Measurements from ENCODE around the gene ADCK1.
"Not testable (repeated sequence)": the region's sequence is repeated elsewhere in the genome, so short reads cannot be mapped to it uniquely, and the experiment has no call there.

Gene ADCK1

GRCh38 chr14:77892890-77893484 lies 93.1 kb downstream of the ADCK1 start:
- in situ Hi-C loops (cut with MboI; ENCODE audit: low sequenced_read_pairs), result no loop called here

- in situ Hi-C loops (cut with MboI; ENCODE audit: low sequenced_read_pairs), result no loop called here
Observed at GRCh38 chr14:77897374-77897773, 97.5 kb downstream of the ADCK1 start.

GRCh38 chr14:77902811-77903210 lies 102.9 kb downstream of the ADCK1 start:
- in situ Hi-C loops (cut with MboI; ENCODE audit: low sequenced_read_pairs), result no loop called here

GRCh38 chr14:77903221-77903620 lies 103.3 kb downstream of the ADCK1 start:
- in situ Hi-C loops (cut with MboI; ENCODE audit: low sequenced_read_pairs), result no loop called here

- in situ Hi-C loops (cut with MboI; ENCODE audit: low sequenced_read_pairs), result no loop called here
Observed at GRCh38 chr14:77903937-77904617, 104.2 kb downstream of the ADCK1 start.

GRCh38 chr14:77906446-77906845 lies 106.5 kb downstream of the ADCK1 start:
- in situ Hi-C loops (cut with MboI; ENCODE audit: low sequenced_read_pairs), result no loop called here

GRCh38 chr14:77908847-77909246 lies 108.9 kb downstream of the ADCK1 start:
- in situ Hi-C loops (cut with MboI; ENCODE audit: low sequenced_read_pairs), result no loop called here

- in situ Hi-C loops (cut with MboI; ENCODE audit: low sequenced_read_pairs), result no loop called here
Observed at GRCh38 chr14:77909911-77910310, 110.0 kb downstream of the ADCK1 start.

- in situ Hi-C loops (cut with MboI; ENCODE audit: low sequenced_read_pairs), result no loop called here
Observed at GRCh38 chr14:77910506-77910905, 110.6 kb downstream of the ADCK1 start.

- in situ Hi-C loops (cut with MboI; ENCODE audit: low sequenced_read_pairs), result no loop called here
Observed at GRCh38 chr14:77911356-77911755, 111.4 kb downstream of the ADCK1 start.

GRCh38 chr14:77912754-77913556 lies 113.0 kb downstream of the ADCK1 start:
- in situ Hi-C loops (cut with MboI; ENCODE audit: low sequenced_read_pairs), result no loop called here

GRCh38 chr14:77914073-77914721 lies 114.3 kb downstream of the ADCK1 start:
- in situ Hi-C loops (cut with MboI; ENCODE audit: low sequenced_read_pairs), result no loop called here

- in situ Hi-C loops (cut with MboI; ENCODE audit: low sequenced_read_pairs), result not testable (repeated sequence)
Observed at GRCh38 chr14:77915390-77915789, 115.5 kb downstream of the ADCK1 start.

GRCh38 chr14:77917491-77918201 lies 117.7 kb downstream of the ADCK1 start:
- in situ Hi-C loops (cut with MboI; ENCODE audit: low sequenced_read_pairs), result no loop called here

GRCh38 chr14:77918448-77918847 lies 118.5 kb downstream of the ADCK1 start:
- in situ Hi-C loops (cut with MboI; ENCODE audit: low sequenced_read_pairs), result no loop called here

- in situ Hi-C loops (cut with MboI; ENCODE audit: low sequenced_read_pairs), result no loop called here
Observed at GRCh38 chr14:77920312-77920711, 120.4 kb downstream of the ADCK1 start.

- in situ Hi-C loops (cut with MboI; ENCODE audit: low sequenced_read_pairs), result no loop called here
Observed at GRCh38 chr14:77921818-77922217, 121.9 kb downstream of the ADCK1 start.

GRCh38 chr14:77923131-77923936 lies 123.4 kb downstream of the ADCK1 start:
- in situ Hi-C loops (cut with MboI; ENCODE audit: low sequenced_read_pairs), result no loop called here

- in situ Hi-C loops (cut with MboI; ENCODE audit: low sequenced_read_pairs), result no loop called here
Observed at GRCh38 chr14:77924141-77924948, 124.4 kb downstream of the ADCK1 start.
